Measurements from ENCODE around the gene PIP5K1C. TPM values are rescaled to one million over a fixed set of nuclear protein-coding genes. Genes with fewer than 3 reads are reported as not detected.
"Not testable (repeated sequence)": the region's sequence is repeated elsewhere in the genome, so short reads cannot be mapped to it uniquely, and the experiment has no call there.

Gene PIP5K1C
- polyA plus RNA-seq, 1 donor = 23.0 TPM

DNA sequence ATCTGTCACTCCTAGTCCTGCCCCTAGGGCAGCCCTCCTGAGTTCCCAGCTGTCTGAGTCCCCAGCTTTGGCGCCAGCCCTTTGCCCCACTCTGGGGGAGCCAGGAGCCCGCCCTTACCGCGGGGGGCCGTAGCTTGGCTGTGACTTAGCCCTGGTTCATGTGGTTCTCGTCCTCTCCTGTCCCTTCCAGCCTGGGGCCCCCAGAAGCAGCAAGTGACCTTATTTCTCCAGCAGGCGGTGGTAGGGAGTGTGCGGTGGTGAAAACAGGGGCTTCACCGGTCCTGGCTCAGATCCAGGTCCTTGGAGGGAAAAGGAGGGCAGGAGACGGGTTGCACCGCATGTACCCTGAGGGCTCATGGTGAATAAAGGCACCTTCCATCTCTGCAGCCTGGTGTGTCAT is 107.1 kb downstream of the PIP5K1C start:
- peaks cover 3% of the 10 kb centered on the region for H3K27me3 ChIP-seq (ENCODE audit: control insufficient read depth, insufficient read depth, low read length)
- H3K4me3 ChIP-seq (ENCODE audit: low read length) = no peak overlapping the region
- DNase-seq = no peak
- peaks cover 5% of the 10 kb centered on the region for H3K9me3 ChIP-seq (ENCODE audit: control insufficient read depth, low read depth, low read length)
- no CpG with 5 or more reads among the region's 11 CpGs for WGBS (ENCODE audit: insufficient coverage, low lambda C conversion rate)
- no peaks in the 10 kb centered on the region for H3K36me3 ChIP-seq (ENCODE audit: control insufficient read depth, insufficient read depth, low read length)
- no peaks in the 10 kb centered on the region for H3K4me1 ChIP-seq (ENCODE audit: control insufficient read depth, insufficient read depth, low read length)
- no peak overlapping the region for H3K27ac ChIP-seq (ENCODE audit: low read length)

DNA sequence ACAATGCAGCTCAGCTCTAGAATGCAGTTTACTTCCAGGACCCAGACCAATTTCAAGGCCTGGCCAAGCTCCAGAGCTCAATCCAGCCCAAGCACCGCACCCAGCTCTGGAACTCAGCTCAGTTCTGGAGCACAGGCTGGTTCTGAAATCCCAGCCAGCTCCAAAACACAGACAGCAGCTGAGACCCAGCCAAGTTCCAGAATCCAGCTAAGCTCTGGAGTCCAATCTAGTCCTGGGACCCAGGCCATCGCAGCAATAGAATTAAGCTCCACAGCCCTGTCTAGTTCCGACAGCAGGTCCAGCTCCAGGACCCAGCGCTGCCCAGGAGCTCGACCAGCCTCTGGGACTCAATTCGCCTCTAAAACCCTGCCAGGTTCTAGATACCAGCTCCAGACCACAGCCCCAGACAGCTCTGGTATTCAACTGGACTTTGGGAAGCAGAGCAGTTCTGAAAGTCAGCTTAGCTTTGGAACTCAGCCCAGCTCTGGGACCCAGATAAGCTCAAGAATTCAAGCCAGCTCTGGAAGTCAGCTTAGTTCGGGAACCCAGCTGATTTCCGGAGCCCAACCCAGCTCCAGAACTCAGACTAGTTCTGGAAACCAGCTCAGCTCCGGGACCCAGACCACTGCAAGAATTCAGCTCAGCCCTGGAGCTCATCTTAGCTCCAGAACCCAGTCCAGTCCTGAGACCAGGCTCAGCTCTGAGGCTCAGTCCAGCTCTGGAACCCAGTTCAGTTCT is 108.2 kb downstream of the PIP5K1C start:
- no peaks in the 10 kb centered on the region for H3K4me1 ChIP-seq (ENCODE audit: control insufficient read depth, insufficient read depth, low read length)
- no CpG with 5 or more reads among the region's 9 CpGs for WGBS (ENCODE audit: insufficient coverage, low lambda C conversion rate)
- H3K27ac ChIP-seq (ENCODE audit: low read length) = no peak overlapping the region
- DNase-seq = no peak
- H3K27me3 ChIP-seq (ENCODE audit: control insufficient read depth, insufficient read depth, low read length) = peaks cover 3% of the 10 kb centered on the region
- H3K9me3 ChIP-seq (ENCODE audit: control insufficient read depth, low read depth, low read length) = peaks cover 5% of the 10 kb centered on the region
- H3K4me3 ChIP-seq (ENCODE audit: low read length) = no peak overlapping the region
- no peaks in the 10 kb centered on the region for H3K36me3 ChIP-seq (ENCODE audit: control insufficient read depth, insufficient read depth, low read length)

DNA sequence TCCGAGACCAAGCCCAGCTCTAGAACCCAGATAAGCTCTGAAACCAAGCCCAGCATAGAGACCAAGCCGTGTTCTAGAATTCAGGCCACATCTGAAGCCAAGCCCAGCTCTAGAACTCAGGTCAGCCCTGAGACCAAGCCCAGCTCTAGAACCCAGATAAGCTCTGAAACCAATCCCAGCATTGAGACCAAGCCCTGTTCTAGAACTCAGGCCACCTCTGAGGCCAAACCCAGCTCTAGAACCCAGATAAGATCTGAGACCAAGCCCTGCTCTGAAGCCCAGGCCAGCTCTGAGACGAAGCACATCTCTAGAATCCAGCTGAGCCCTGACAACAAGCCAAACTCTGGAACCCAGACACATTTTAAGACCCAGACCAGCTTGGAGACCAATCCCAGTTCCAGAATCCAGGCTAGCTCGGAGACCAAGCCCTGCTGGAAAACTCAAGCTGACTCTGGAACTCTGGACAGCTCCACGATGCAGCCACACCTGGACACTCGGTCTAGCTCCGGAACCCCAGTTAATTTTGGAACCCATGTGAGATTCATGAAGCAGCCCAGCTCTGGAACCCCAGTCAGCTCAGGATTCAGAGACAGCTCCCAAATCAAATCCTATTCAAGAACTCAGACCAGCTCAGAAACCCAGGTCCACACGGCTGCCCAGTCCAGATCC is 109.1 kb downstream of the PIP5K1C start:
- no peak for DNase-seq
- H3K27ac ChIP-seq (ENCODE audit: low read length) = no peak overlapping the region
- WGBS (ENCODE audit: insufficient coverage, low lambda C conversion rate) = no CpG with 5 or more reads among the region's 8 CpGs
- no peak overlapping the region for H3K4me3 ChIP-seq (ENCODE audit: low read length)
- no peaks in the 10 kb centered on the region for H3K36me3 ChIP-seq (ENCODE audit: control insufficient read depth, insufficient read depth, low read length)
- H3K27me3 ChIP-seq (ENCODE audit: control insufficient read depth, insufficient read depth, low read length) = peaks cover 11% of the 10 kb centered on the region
- no peaks in the 10 kb centered on the region for H3K4me1 ChIP-seq (ENCODE audit: control insufficient read depth, insufficient read depth, low read length)
- peaks cover 11% of the 10 kb centered on the region for H3K9me3 ChIP-seq (ENCODE audit: control insufficient read depth, low read depth, low read length)

DNA sequence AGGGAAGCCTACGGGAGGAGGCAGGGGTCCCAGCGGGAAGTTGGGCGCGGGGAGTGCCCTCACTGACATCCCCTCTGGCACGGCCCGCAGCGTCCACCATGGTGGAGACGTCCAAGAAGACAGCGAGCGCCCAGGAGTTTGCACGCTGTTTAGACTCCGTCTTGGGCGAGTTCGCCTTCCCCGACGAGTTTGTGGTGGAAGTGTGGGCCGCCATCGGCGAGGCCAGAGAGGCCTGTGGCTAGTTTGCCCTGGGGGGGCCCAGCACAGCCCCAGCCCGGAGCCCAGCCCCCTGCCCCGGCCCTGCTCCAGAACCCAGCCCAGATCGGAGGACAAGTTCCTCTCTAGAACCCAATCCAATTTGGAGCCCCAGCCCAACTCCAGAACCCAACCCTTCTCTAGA is 110.3 kb downstream of the PIP5K1C start:
- peaks cover 11% of the 10 kb centered on the region for H3K9me3 ChIP-seq (ENCODE audit: control insufficient read depth, low read depth, low read length)
- no peak overlapping the region for H3K4me3 ChIP-seq (ENCODE audit: low read length)
- H3K27ac ChIP-seq (ENCODE audit: low read length) = no peak overlapping the region
- no peak for DNase-seq
- H3K27me3 ChIP-seq (ENCODE audit: control insufficient read depth, insufficient read depth, low read length) = peaks cover 22% of the 10 kb centered on the region
- WGBS (ENCODE audit: insufficient coverage, low lambda C conversion rate) = no CpG with 5 or more reads among the region's 22 CpGs
- H3K36me3 ChIP-seq (ENCODE audit: control insufficient read depth, insufficient read depth, low read length) = no peaks in the 10 kb centered on the region
- H3K4me1 ChIP-seq (ENCODE audit: control insufficient read depth, insufficient read depth, low read length) = no peaks in the 10 kb centered on the region

DNA sequence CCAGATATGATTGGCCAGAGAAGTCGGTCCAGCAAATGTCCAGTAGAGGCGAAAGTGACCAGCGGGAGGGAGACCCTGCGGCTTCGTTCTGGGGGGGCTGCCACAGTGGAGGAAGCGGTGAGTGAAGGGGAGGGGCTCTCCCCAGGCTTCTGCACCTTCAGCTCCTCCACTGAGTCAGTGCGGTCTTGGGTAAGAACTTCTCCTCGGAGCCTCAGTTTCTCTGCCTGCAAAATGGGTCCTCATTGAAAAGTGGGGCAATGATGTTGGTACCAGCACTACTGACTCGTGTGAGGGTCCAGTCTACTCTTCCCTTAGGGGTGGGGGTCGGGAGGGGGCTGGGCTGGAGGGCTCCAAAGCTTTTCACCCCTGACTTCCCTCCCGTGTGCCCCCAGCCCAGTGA is 110.8 kb downstream of the PIP5K1C start:
- no peak overlapping the region for H3K4me3 ChIP-seq (ENCODE audit: low read length)
- peaks cover 27% of the 10 kb centered on the region for H3K27me3 ChIP-seq (ENCODE audit: control insufficient read depth, insufficient read depth, low read length)
- H3K36me3 ChIP-seq (ENCODE audit: control insufficient read depth, insufficient read depth, low read length) = no peaks in the 10 kb centered on the region
- peaks cover 11% of the 10 kb centered on the region for H3K9me3 ChIP-seq (ENCODE audit: control insufficient read depth, low read depth, low read length)
- no peaks in the 10 kb centered on the region for H3K4me1 ChIP-seq (ENCODE audit: control insufficient read depth, insufficient read depth, low read length)
- no CpG with 5 or more reads among the region's 11 CpGs for WGBS (ENCODE audit: insufficient coverage, low lambda C conversion rate)
- no peak for DNase-seq
- no peak overlapping the region for H3K27ac ChIP-seq (ENCODE audit: low read length)

DNA sequence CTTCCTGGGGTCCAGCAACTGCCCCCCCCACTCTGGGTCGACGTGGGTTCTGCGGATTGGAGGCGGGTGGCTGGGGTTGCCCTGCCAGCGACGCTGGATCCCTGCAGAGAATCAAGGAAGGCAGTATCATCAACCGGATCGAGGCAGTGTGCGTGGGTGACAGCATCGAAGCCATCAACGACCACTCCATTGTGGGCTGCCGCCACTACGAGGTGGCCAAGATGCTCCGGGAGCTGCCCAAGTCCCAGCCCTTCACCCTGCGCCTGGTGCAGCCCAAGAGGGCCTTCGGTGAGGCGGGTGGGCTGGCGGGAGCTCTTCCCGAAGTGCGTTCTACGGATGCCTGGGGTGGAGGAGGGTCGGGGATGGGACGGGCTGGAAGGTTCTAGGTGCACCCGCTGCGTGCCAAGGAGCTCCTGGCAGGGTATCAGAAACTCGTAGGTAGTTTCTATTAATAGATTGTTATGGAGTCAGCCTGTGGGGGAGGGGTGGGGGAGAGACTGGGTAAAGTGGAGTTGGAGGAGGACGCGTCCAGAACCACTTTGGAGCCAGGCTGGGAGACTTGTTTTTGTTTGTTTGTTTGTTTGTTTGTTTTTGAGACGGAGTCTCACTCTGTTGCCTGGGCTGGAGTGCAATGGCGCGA is 113.4 kb downstream of the PIP5K1C start:
- H3K4me3 ChIP-seq (ENCODE audit: low read length) = no peak overlapping the region
- H3K36me3 ChIP-seq (ENCODE audit: control insufficient read depth, insufficient read depth, low read length) = no peaks in the 10 kb centered on the region
- DNase-seq = no peak
- peaks cover 11% of the 10 kb centered on the region for H3K9me3 ChIP-seq (ENCODE audit: control insufficient read depth, low read depth, low read length)
- no CpG with 5 or more reads among the region's 31 CpGs for WGBS (ENCODE audit: insufficient coverage, low lambda C conversion rate)
- H3K27ac ChIP-seq (ENCODE audit: low read length) = no peak overlapping the region
- H3K27me3 ChIP-seq (ENCODE audit: control insufficient read depth, insufficient read depth, low read length) = peaks cover 36% of the 10 kb centered on the region
- no peaks in the 10 kb centered on the region for H3K4me1 ChIP-seq (ENCODE audit: control insufficient read depth, insufficient read depth, low read length)

DNA sequence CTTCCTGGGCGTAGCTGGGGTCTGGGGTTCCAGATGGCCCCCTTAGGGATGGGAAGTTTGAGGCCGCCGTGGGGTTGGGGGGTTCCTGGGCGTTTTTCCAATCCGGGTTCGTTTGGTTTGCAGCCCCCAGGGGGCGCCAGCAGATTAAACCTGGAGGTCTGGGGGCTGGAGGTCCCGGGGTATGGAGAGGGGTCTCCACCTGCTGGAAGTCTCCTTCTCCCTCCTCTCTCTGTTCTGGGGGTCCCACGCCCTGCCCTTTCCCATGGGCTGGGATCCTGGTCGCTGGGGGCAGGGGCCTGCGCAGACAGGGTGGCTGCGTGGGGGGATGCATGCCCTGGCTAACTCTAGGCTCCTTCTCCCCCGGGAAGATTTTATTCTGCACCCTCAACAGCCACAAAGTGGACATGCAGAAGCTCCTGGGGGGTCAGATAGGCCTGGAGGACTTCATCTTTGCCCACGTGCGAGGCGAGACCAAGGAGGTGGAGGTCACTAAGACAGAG is 114.1 kb downstream of the PIP5K1C start:
- Histone ChIP-seq H3K4me1 (ENCODE audit: control insufficient read depth, insufficient read depth, low read length) (no peaks in the 10 kb centered on the region), H3K27me3 (ENCODE audit: control insufficient read depth, insufficient read depth, low read length) (peaks cover 34% of the 10 kb centered on the region), H3K4me3 (ENCODE audit: low read length) (peak overlapping the region; percentile 5), H3K27ac (ENCODE audit: low read length) (no peak overlapping the region), H3K9me3 (ENCODE audit: control insufficient read depth, low read depth, low read length) (peaks cover 11% of the 10 kb centered on the region), H3K36me3 (ENCODE audit: control insufficient read depth, insufficient read depth, low read length) (no peaks in the 10 kb centered on the region)
- no CpG with 5 or more reads among the region's 16 CpGs for WGBS (ENCODE audit: insufficient coverage, low lambda C conversion rate)
- no peak for DNase-seq

DNA sequence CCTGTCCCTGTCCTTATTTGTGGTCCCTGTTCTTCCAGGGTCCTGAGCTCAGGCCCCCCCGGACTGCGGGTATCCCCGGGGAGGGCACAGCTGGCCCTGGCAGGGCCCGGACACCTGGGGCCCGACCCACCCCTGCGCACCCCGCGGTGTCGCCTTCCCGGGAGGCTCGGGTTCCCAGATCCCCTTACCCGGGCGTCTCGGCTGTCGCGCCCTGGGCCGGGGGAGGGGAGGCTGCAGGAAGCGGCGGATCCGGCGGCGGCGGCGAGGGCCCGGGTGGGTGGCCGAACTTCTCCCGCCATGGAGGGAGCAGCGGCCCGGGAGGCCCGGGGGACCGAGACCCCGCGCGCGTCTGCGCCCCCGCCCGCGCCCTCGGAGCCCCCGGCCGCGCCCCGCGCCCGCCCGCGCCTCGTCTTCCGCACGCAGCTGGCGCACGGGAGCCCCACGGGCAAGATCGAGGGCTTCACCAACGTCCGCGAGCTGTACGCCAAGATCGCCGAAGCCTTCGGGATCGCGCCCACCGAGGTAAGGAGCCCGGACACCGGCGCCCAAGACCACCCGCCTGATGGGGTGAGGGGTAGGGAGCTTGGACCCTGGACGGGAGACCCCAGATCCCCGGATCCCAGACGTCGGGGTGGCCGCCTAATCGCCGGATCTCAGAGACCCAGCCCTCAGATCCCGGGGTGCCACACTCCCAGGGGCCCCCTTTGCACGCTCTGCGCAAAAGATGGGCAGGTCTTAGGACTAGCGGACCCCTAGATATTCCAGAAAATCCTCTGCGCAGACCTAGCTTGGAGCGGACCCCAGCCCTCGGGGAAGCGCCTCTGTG is 114.8 kb downstream of the PIP5K1C start, which contains the start of gene GIPC3:
GIPC3 (plus strand) TSS at position 178 of the 826 bp plus-strand sequence; CDS start at position 298, 120 bp downstream.
- Histone ChIP-seq H3K4me1 (ENCODE audit: control insufficient read depth, insufficient read depth, low read length) (no peaks in the 10 kb centered on the region), H3K27me3 (ENCODE audit: control insufficient read depth, insufficient read depth, low read length) (peaks cover 34% of the 10 kb centered on the region), H3K36me3 (ENCODE audit: control insufficient read depth, insufficient read depth, low read length) (no peaks in the 10 kb centered on the region), H3K4me3 (ENCODE audit: low read length) (peak within 1 kb of the TSS; percentile 5), H3K9me3 (ENCODE audit: control insufficient read depth, low read depth, low read length) (peaks cover 11% of the 10 kb centered on the region), H3K27ac (ENCODE audit: low read length) (no peak within 1 kb of the TSS)
- no CpG with 5 or more reads among the region's 84 CpGs for WGBS (ENCODE audit: insufficient coverage, low lambda C conversion rate)
- no peak for DNase-seq

DNA sequence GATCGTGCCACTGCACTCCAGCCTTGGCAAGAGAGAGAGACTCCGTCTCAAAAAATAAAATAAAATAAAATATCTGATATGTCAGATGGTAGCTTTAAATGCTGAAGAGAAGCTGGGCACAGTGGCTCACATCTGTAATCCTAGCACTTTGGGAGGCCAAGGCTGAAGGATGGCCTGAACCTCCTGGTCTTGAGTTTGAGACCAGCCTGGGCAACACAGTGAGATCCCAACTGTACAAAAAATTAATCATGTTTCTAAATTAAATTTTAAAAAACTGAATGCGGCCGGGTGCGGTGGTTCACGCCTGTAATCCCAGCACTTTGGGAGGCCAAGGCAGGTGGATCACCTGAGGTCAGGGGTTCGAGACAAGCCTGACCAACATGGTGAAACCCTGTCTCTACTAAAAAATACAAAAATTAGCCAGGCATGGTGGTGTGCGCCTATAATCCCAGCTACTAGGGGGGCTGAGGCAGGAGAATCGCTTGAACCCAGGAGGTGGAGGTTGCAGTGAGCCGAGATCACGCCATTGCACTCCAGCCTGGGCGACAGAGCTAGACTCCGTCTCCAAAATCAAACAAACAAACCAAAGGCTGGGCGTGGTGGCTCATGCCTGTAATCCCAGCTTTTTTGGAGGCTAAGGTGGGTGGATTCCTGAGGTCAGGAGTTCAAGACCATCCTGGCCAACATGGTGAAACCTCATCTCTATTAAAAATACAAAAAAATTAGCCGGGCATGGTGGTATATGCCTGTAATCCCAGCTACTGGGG is 116.0 kb downstream of the PIP5K1C start:
- H3K36me3 ChIP-seq (ENCODE audit: control insufficient read depth, insufficient read depth, low read length); H3K4me1 ChIP-seq (ENCODE audit: control insufficient read depth, insufficient read depth, low read length); H3K27ac ChIP-seq (ENCODE audit: low read length); DNase-seq; H3K9me3 ChIP-seq (ENCODE audit: control insufficient read depth, low read depth, low read length); H3K4me3 ChIP-seq (ENCODE audit: low read length): not testable (repeated sequence)
- H3K27me3 ChIP-seq (ENCODE audit: control insufficient read depth, insufficient read depth, low read length) = peaks cover 34% of the 10 kb centered on the region
- 92% methylated on average over 2 of the region's 15 CpGs for WGBS (ENCODE audit: insufficient coverage, low lambda C conversion rate)
